Liver (tissue), 9 donors: Measurements from ENCODE around the gene VDAC1. TPM values are rescaled to one million over a fixed set of nuclear protein-coding genes. Genes with fewer than 3 reads are reported as not detected.

Experiments
- DNase-seq: peaks from one replicate; pipeline ENCODE4 v3.0.0-alpha.2; 2017; ENCODE audit warnings: low spot score
- H3K27ac ChIP-seq, 2 donors: one replicate each; pipeline ENCODE4 v1.7.0; 2013; ENCODE audit warnings: inconsistent platforms in 2 of 2, low read length in 2 of 2, control low read depth in 1 of 2, low read depth in 1 of 2, mild to moderate bottlenecking in 1 of 2
- H3K27me3 ChIP-seq, 4 donors: one replicate each; pipeline versions ENCODE4 v1.6.1 to v1.7.0; 2013; ENCODE audit warnings: low read length in 3 of 4, inconsistent platforms in 1 of 4, mild to moderate bottlenecking in 1 of 4, moderate library complexity in 1 of 4; ENCODE audit not compliant: control insufficient read depth in 4 of 4, insufficient read depth in 4 of 4
- H3K36me3 ChIP-seq, 4 donors: one replicate each; pipeline versions ENCODE4 v1.6.1 to v1.7.0; 2013; ENCODE audit warnings: low read length in 3 of 4, mild to moderate bottlenecking in 3 of 4, low read depth in 1 of 4, moderate library complexity in 1 of 4; ENCODE audit not compliant: control insufficient read depth in 4 of 4, insufficient read depth in 3 of 4
- H3K4me1 ChIP-seq, 4 donors: one replicate each; pipeline versions ENCODE4 v1.6.1 to v1.7.0; 2013; ENCODE audit warnings: low read length in 3 of 4, mild to moderate bottlenecking in 3 of 4, moderate library complexity in 1 of 4; ENCODE audit not compliant: control insufficient read depth in 4 of 4, insufficient read depth in 4 of 4
- H3K4me3 ChIP-seq, 3 donors: one replicate each; pipeline versions ENCODE4 v1.6.1 to v1.7.0; 2013; ENCODE audit warnings: low read length in 3 of 3, control low read depth in 1 of 3, low read depth in 1 of 3, mild to moderate bottlenecking in 1 of 3
- H3K9ac ChIP-seq, 2 donors: one replicate each; pipeline ENCODE4 v1.7.0; 2013; ENCODE audit warnings: low read length in 2 of 2, mild to moderate bottlenecking in 2 of 2, moderate library complexity in 2 of 2, control low read depth in 1 of 2, low read depth in 1 of 2
- H3K9me3 ChIP-seq, 4 donors: one replicate each; pipeline versions ENCODE4 v1.6.1 to v1.7.0; 2013; ENCODE audit warnings: low read length in 3 of 4; ENCODE audit not compliant: control insufficient read depth in 4 of 4
- EGR1 ChIP-seq, 2 donors: IDR thresholded peaks; 2 replicates each; pipeline ENCODE4 v1.6.1; 2016 to 2018; ENCODE audit warnings: antibody characterized with exemption in 2 of 2, low read depth in 2 of 2
- FOXA1 ChIP-seq: IDR thresholded peaks from 2 replicates; pipeline ENCODE4 v1.6.1; 2016; ENCODE audit warnings: antibody characterized with exemption
- FOXA2 ChIP-seq: IDR thresholded peaks from 2 replicates; pipeline ENCODE4 v1.6.1; 2016; ENCODE audit warnings: antibody characterized with exemption
- HNF4A ChIP-seq, 2 donors: conservative IDR thresholded peaks; 2 replicates each; pipeline ENCODE4 v1.6.1; 2016; ENCODE audit warnings: antibody characterized with exemption in 2 of 2, mild to moderate bottlenecking in 2 of 2
- RAD21 ChIP-seq, 2 donors: IDR thresholded peaks; 2 replicates each; pipeline ENCODE4 v1.6.1; 2016; ENCODE audit warnings: antibody characterized with exemption in 2 of 2, mild to moderate bottlenecking in 2 of 2
- SP1 ChIP-seq: IDR thresholded peaks from 2 replicates; pipeline ENCODE4 v1.6.1; 2018; ENCODE audit warnings: antibody characterized with exemption, mild to moderate bottlenecking
- TAF1 ChIP-seq: conservative IDR thresholded peaks from 2 replicates; pipeline ENCODE4 v1.6.1; 2016; ENCODE audit warnings: antibody characterized with exemption, mild to moderate bottlenecking
- YY1 ChIP-seq: IDR thresholded peaks from 2 replicates; pipeline ENCODE4 v1.6.1; 2016; ENCODE audit warnings: antibody characterized with exemption, mild to moderate bottlenecking
- ZBTB33 ChIP-seq: IDR thresholded peaks from 2 replicates; pipeline ENCODE4 v1.6.1; 2016; ENCODE audit warnings: antibody characterized with exemption
- WGBS: extraction: QIAGEN DNeasy Blood & Tissue Kit; methylation state at CpG from one replicate; pipeline ENCODE4 v1.1.7; 2013; 5-methylcytosine and 5-hydroxymethylcytosine counted together
- polyA plus RNA-seq, 2 donors: library from polyadenylated mRNA; stranded (reverse) in 1 of 2; unstranded in 1 of 2; fragments of 200-250 nt in 1 of 2; fragments of >200 nt in 1 of 2; fragmentation: Nextera tagmentation in 1 of 2; extraction: Ambion mirVana in 1 of 2; gene quantifications; one replicate each; pipeline versions ENCODE4 v1.2.1 to v1.2.3, GENCODE V29; 2013 to 2015
- total RNA-seq, 2 donors: library from RNA; depleted of rRNA; stranded (reverse); fragments of >200 nt; gene quantifications; one replicate each; pipeline ENCODE4 v1.2.3, GENCODE V29; 2014
- TF ChIP-seq, protein P1 (sequence below): fragments of 150-350 bp; IDR thresholded peaks from 2 replicates; pipeline ENCODE4 v1.5.1; 2017; ENCODE audit warnings: improper control_type of control experiment, low read depth, low read length; ENCODE audit not compliant: missing input control
- TF ChIP-seq, protein P2 (sequence below): IDR thresholded peaks from 2 replicates; pipeline ENCODE4 v1.6.1; 2016; ENCODE audit warnings: antibody characterized with exemption
- donor health status: healthy.
- donor health status: healthy.
- donor health status: healthy.
- donor health status: healthy.
- donor health status: healthy.

The VDAC1 gene
- total and polyA plus RNA-seq, 4 donors = 85.4 to 139 (median 121) TPM

DNA sequence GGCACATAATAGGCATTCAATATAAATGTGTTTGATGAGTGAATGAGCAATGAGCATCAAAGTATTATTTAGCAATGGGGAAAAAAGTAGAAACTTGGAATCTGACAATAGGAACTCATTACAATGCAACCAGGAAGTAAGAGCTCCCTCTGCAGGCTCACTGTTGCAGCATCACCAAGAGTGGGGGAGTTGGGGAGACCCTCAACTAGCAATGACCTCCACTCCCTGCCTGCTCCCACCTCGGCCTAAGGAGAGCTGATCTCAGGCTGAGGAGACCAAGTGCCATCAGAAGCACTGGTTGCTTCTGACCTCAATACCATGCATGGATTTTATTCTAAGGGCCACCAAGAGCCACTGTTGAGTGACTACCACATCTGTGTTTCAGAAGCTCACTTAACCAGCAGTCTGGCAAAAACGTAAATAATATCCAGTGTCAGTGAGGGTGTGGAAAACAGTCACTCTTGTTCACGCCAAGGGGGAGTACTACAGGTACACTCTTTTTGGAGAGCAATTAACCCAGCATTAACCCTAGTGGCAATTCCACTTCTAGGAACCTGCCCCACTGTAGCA is 8.0 kb downstream of the VDAC1 start:
- H3K9me3 ChIP-seq = no peaks in the 10 kb centered on the region
- 88% methylated on average over 3 of the region's 3 CpGs for WGBS
- no peak overlapping the region for H3K9ac ChIP-seq
- H3K27me3 ChIP-seq = no peaks in the 10 kb centered on the region
- no peak for DNase-seq
- no peak overlapping the region for H3K4me3 ChIP-seq
- peaks cover 21 to 61% (median 42%) of the 10 kb centered on the region in 4 donors for H3K4me1 ChIP-seq
- H3K36me3 ChIP-seq = peaks cover 0 to 5% (median 0%) of the 10 kb centered on the region in 4 donors
- H3K27ac ChIP-seq = no peak overlapping the region
- TF ChIP-seq, protein P1, sequence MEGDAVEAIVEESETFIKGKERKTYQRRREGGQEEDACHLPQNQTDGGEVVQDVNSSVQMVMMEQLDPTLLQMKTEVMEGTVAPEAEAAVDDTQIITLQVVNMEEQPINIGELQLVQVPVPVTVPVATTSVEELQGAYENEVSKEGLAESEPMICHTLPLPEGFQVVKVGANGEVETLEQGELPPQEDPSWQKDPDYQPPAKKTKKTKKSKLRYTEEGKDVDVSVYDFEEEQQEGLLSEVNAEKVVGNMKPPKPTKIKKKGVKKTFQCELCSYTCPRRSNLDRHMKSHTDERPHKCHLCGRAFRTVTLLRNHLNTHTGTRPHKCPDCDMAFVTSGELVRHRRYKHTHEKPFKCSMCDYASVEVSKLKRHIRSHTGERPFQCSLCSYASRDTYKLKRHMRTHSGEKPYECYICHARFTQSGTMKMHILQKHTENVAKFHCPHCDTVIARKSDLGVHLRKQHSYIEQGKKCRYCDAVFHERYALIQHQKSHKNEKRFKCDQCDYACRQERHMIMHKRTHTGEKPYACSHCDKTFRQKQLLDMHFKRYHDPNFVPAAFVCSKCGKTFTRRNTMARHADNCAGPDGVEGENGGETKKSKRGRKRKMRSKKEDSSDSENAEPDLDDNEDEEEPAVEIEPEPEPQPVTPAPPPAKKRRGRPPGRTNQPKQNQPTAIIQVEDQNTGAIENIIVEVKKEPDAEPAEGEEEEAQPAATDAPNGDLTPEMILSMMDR = peak; percentile 16
- TF ChIP-seq RAD21 (IDR thresholded peaks at IDR 0.05) = peak in 1 of 2 donors; percentile 16
- TF ChIP-seq ZBTB33 = no peak

DNA sequence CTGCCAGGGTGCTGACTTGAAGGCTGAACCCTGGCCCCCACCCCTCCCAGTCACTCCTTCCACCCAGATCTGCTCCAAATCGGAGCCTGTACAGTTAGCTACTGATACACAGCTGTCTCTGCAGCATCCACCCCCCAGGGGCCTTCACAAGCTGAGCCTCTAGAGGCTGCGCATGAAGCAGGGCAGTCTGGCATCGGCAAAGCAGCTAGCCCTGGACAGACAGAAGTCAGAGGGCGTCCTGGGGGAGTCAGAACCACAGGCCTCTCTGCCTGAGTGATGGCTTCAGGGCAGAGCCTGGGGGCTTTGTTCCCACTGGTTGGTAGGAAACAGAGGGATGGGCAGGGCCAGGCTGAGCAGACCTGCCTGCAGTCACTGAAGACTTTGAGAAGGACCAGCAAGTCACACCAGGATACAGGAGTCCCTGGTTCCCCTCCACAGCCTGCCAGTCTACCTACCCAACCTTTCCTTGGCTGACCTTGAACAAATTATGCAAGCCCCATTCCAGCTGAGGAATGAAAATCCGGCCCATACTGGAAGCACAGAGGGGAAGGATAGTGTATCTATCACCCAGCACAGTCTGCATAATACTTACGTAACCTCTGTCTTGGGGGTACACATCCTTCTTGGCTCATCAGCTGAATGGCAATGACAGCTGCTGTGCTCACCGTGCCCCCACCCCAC is 8.8 kb downstream of the VDAC1 start:
- TF ChIP-seq HNF4A (conservative IDR thresholded peaks at IDR 0.05) (peak in 1 of 2 donors; percentile 14), YY1 (no peak), SP1 (no peak), EGR1 (IDR thresholded peaks at IDR 0.05; ENCODE audit: low read depth in 2 of 2) (no peak), FOXA1 (no peak)
- Histone ChIP-seq H3K27me3 (no peaks in the 10 kb centered on the region), H3K36me3 (peaks cover 2 to 5% (median 4%) of the 10 kb centered on the region in 4 donors), H3K4me1 (peaks cover 19 to 59% (median 40%) of the 10 kb centered on the region in 4 donors), H3K27ac (no peak overlapping the region), H3K9me3 (no peaks in the 10 kb centered on the region), H3K4me3 (no peak overlapping the region), H3K9ac (no peak overlapping the region)
- DNase-seq = no peak
- 72% methylated on average over 7 of the region's 7 CpGs for WGBS

GRCh38 chr5:133995341-133995740 is 9.4 kb downstream of the VDAC1 start:
- no peak for DNase-seq
- Histone ChIP-seq H3K9me3 (no peaks in the 10 kb centered on the region), H3K27me3 (no peaks in the 10 kb centered on the region), H3K36me3 (peaks cover 2 to 11% (median 10%) of the 10 kb centered on the region in 4 donors), H3K4me3 (no peak overlapping the region), H3K9ac (no peak overlapping the region), H3K27ac (no peak overlapping the region), H3K4me1 (peaks cover 17 to 52% (median 35%) of the 10 kb centered on the region in 4 donors)
- 85% methylated on average over 8 of the region's 8 CpGs for WGBS
- TF ChIP-seq ZBTB33 (no peak), SP1 (no peak), HNF4A (conservative IDR thresholded peaks at IDR 0.05) (no peak), YY1 (no peak), EGR1 (IDR thresholded peaks at IDR 0.05; ENCODE audit: low read depth in 2 of 2) (no peak), FOXA2 (no peak), FOXA1 (no peak), RAD21 (IDR thresholded peaks at IDR 0.05) (no peak), TAF1 (no peak)
- TF ChIP-seq, protein P2, sequence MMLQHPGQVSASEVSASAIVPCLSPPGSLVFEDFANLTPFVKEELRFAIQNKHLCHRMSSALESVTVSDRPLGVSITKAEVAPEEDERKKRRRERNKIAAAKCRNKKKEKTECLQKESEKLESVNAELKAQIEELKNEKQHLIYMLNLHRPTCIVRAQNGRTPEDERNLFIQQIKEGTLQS = no peak
